GM23338 (cell line): Measurements from ENCODE around the gene LRRC51. TPM values are rescaled to one million over a fixed set of nuclear protein-coding genes. Genes with fewer than 3 reads are reported as not detected.

Experiments used
- EZH2 ChIP-seq: fragments of 200-600 bp; sonication (generic); IDR thresholded peaks from one replicate; pipeline ENCODE4 v1.8.0; 2017; ENCODE audit warnings: antibody characterized with exemption, mild to moderate bottlenecking, low read depth; ENCODE audit not compliant: unreplicated experiment
- NANOG ChIP-seq: IDR thresholded peaks from 2 replicates; pipeline ENCODE4 v1.6.1; 2016; ENCODE audit warnings: antibody characterized with exemption, borderline replicate concordance
- microRNA-seq: library from miRNA; unstranded; fragments of <30 nt; microRNA quantifications from one replicate; pipeline ENCODE4, GENCODE V29; 2017
- polyA plus RNA-seq: library from polyadenylated mRNA; unstranded; fragments of >200 nt; fragmentation: Nextera tagmentation; extraction: Ambion mirVana; gene quantifications from 2 replicates; pipeline ENCODE4 v1.2.1, GENCODE V29; 2016
- small RNA-seq: library from RNA; depleted of rRNA; stranded (forward); fragments of <200 nt; gene quantifications from one replicate; pipeline ENCODE3, GENCODE V24; 2014; ENCODE audit warnings: low replicate concordance
- total RNA-seq: library from RNA; depleted of rRNA; stranded (reverse); fragments of >200 nt; shearing (Covaris generic); gene quantifications from 2 replicates; pipeline ENCODE4 v1.2.3, GENCODE V29; 2014; rRNA removed
- TF ChIP-seq, protein P1 (sequence below): IDR thresholded peaks from one replicate; pipeline ENCODE4 v1.6.1; 2018; ENCODE audit warnings: antibody characterized with exemption; ENCODE audit not compliant: unreplicated experiment

The LRRC51 gene
- total and polyA plus RNA-seq, 2 experiments from 2014 or later: 3.6 to 4.2 TPM

DNA sequence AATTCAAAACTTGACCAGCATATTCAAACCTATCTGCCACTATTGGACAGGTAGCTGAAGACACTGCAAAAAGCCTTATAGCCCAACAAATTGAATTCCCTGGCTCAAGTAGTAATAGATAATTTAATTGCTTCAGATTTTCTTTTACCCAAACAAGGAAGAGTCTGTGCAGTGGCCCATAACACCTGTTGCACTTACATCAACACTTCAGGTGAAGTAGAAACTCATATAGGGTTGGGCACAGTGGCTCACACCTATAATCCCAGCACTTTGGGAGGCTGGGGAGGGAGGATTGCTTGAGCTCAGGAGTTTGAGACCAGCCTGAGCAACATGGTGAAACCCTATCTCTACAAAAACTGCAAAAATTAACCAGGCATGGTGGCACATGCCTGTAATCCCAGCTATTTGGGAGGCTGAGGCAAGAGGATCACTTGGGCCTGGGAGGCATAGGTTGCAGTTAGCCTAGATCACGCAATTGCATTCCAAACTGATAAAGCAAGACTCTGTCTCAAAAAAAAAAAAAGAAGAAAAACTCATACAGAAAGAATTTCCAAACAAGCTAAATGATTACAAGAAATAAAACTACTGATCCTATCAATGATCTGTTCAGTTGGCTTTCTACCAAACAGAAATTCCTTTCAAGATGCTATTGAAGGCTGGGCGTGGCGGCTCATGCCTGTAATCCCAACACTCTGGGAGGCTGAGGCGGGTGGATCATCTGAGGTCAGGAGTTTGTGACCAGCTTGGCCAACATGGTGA lies 64.3 kb downstream of the LRRC51 start (continued):
- TF ChIP-seq NANOG: no peak
- TF ChIP-seq, protein P1, sequence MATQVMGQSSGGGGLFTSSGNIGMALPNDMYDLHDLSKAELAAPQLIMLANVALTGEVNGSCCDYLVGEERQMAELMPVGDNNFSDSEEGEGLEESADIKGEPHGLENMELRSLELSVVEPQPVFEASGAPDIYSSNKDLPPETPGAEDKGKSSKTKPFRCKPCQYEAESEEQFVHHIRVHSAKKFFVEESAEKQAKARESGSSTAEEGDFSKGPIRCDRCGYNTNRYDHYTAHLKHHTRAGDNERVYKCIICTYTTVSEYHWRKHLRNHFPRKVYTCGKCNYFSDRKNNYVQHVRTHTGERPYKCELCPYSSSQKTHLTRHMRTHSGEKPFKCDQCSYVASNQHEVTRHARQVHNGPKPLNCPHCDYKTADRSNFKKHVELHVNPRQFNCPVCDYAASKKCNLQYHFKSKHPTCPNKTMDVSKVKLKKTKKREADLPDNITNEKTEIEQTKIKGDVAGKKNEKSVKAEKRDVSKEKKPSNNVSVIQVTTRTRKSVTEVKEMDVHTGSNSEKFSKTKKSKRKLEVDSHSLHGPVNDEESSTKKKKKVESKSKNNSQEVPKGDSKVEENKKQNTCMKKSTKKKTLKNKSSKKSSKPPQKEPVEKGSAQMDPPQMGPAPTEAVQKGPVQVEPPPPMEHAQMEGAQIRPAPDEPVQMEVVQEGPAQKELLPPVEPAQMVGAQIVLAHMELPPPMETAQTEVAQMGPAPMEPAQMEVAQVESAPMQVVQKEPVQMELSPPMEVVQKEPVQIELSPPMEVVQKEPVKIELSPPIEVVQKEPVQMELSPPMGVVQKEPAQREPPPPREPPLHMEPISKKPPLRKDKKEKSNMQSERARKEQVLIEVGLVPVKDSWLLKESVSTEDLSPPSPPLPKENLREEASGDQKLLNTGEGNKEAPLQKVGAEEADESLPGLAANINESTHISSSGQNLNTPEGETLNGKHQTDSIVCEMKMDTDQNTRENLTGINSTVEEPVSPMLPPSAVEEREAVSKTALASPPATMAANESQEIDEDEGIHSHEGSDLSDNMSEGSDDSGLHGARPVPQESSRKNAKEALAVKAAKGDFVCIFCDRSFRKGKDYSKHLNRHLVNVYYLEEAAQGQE: no peak
- no peak for TF ChIP-seq EZH2

Small RNA genes lying within 50 kb of the gene (microRNA-seq; reads per million reads assigned to microRNA genes)
- not detected for gene MIR3165

Small RNA genes lying within 50 kb of the gene (small RNA-seq; reads per million reads assigned to genes)
- gene MIR3165: not detected
- not detected for gene RNU6-72P

Other genes with a start within 250 kb of the LRRC51 start
- gene DEFB108B, start 247.7 kb upstream of the LRRC51 start, total RNA-seq: not detected in 2 replicates
- not detected in 2 replicates for gene DEFB108B, start 247.7 kb upstream of the LRRC51 start, polyA plus RNA-seq
- gene DEFB131B, start 202.4 kb upstream of the LRRC51 start, total RNA-seq: not detected in 2 replicates
- gene DEFB131B, start 202.4 kb upstream of the LRRC51 start, polyA plus RNA-seq: not detected in 2 replicates
- 13.0 and 19.5 TPM in 2 replicates for gene XNDC1N, start 152.3 kb upstream of the LRRC51 start, total RNA-seq
- gene XNDC1N, start 152.3 kb upstream of the LRRC51 start, polyA plus RNA-seq: 9.0 and 11.0 TPM in 2 replicates
- 37.7 and 57.1 TPM in 2 replicates for gene RNF121, start 151.8 kb upstream of the LRRC51 start, total RNA-seq
- 7.8 and 8.7 TPM in 2 replicates for gene RNF121, start 151.8 kb upstream of the LRRC51 start, polyA plus RNA-seq
- 5.2 and 11.2 TPM in 2 replicates for gene IL18BP, start 81.9 kb upstream of the LRRC51 start, total RNA-seq
- 3.7 and 3.8 TPM in 2 replicates for gene IL18BP, start 81.9 kb upstream of the LRRC51 start, polyA plus RNA-seq
- gene NUMA1, start 308 bp upstream of the LRRC51 start, total RNA-seq: 90.5 and 104 TPM in 2 replicates
- gene NUMA1, start 308 bp upstream of the LRRC51 start, polyA plus RNA-seq: 30.4 and 33.2 TPM in 2 replicates
- gene LAMTOR1, start 22.4 kb downstream of the LRRC51 start, total RNA-seq: 106 and 112 TPM in 2 replicates
- 157 and 168 TPM in 2 replicates for gene LAMTOR1, start 22.4 kb downstream of the LRRC51 start, polyA plus RNA-seq
- gene TOMT, start 25.1 kb downstream of the LRRC51 start, total RNA-seq: not detected in 2 replicates
- gene TOMT, start 25.1 kb downstream of the LRRC51 start, polyA plus RNA-seq: not detected in 2 replicates
- 42.3 and 52.1 TPM in 2 replicates for gene ANAPC15, start 31.8 kb downstream of the LRRC51 start, total RNA-seq
- gene ANAPC15, start 31.8 kb downstream of the LRRC51 start, polyA plus RNA-seq: 110 and 117 TPM in 2 replicates
- gene FOLR3, start 54.9 kb downstream of the LRRC51 start, total RNA-seq: not detected in 2 replicates
- gene FOLR3, start 54.9 kb downstream of the LRRC51 start, polyA plus RNA-seq: not detected in 2 replicates
- 0.27 TPM in 1 of 2 replicates, not detected in the other for gene FOLR1, start 111.3 kb downstream of the LRRC51 start, total RNA-seq
- 0.42 and 0.68 TPM in 2 replicates for gene FOLR1, start 111.3 kb downstream of the LRRC51 start, polyA plus RNA-seq
- gene FOLR2, start 135.9 kb downstream of the LRRC51 start, total RNA-seq: not detected in 2 replicates
- not detected in 2 replicates for gene FOLR2, start 135.9 kb downstream of the LRRC51 start, polyA plus RNA-seq
- 54.3 and 54.7 TPM in 2 replicates for gene INPPL1, start 143.9 kb downstream of the LRRC51 start, total RNA-seq
- 15.5 and 21.5 TPM in 2 replicates for gene INPPL1, start 143.9 kb downstream of the LRRC51 start, polyA plus RNA-seq
- gene PHOX2A, start 163.3 kb downstream of the LRRC51 start, total RNA-seq: not detected in 2 replicates
- 0.23 and 0.31 TPM in 2 replicates for gene PHOX2A, start 163.3 kb downstream of the LRRC51 start, polyA plus RNA-seq